ENCODE measurements around the gene ALPI.
"Not testable (repeated sequence)": the region's sequence is repeated elsewhere in the genome, so short reads cannot be mapped to it uniquely, and the experiment has no call there.

Gene ALPI

GRCh38 chr2:232420073-232420454 lies 35.9 kb upstream of the ALPI start:
- no peak for DNase-seq
- in situ Hi-C loops (cut with MboI; ENCODE audit: low pct_unique_long_range_greater_than_20kb, low sequenced_read_pairs), result no loop called here

GRCh38 chr2:232420463-232421188 lies 35.3 kb upstream of the ALPI start:
- no peak for DNase-seq
- in situ Hi-C loops (cut with MboI; ENCODE audit: low pct_unique_long_range_greater_than_20kb, low sequenced_read_pairs), result no loop called here

DNA sequence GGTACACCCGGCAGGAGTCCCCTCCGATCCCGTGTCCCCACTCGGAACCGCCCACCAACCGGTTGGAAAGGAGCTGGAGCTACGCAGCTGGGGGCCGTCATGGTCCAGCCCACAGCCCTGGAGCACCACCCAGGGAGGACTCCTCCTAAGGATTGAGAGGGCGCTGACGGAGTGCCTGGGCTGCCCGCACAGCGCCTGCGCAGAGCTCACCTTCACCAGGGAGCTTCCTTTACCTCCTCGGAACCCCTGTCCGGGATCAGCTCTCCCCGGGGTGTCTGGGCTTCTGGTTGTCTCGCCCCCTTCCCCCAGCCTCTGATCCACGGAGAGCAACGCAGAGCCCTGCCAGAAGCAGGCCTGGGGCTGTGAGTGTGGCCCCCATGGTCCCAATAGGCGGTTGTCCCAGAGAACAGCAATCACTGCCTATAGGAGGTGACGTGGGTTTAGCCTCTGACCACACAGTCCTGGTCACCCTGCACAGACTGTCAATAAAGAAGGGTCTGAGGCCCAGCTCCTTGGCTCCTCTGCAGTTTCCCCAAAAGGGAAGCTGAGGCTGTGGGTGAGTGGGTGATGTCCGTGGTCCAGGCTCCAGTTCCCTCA lies 34.7 kb upstream of the ALPI start:
- in situ Hi-C loops (cut with MboI; ENCODE audit: low pct_unique_long_range_greater_than_20kb, low sequenced_read_pairs), result no loop called here
- no peak for DNase-seq

GRCh38 chr2:232422051-232422450 lies 33.9 kb upstream of the ALPI start:
- no peak for DNase-seq
- in situ Hi-C loops (cut with MboI; ENCODE audit: low pct_unique_long_range_greater_than_20kb, low sequenced_read_pairs), result no loop called here

GRCh38 chr2:232422996-232423395 lies 33.0 kb upstream of the ALPI start:
- DNase-seq; in situ Hi-C loops (cut with MboI; ENCODE audit: low pct_unique_long_range_greater_than_20kb, low sequenced_read_pairs): not testable (repeated sequence)

DNA sequence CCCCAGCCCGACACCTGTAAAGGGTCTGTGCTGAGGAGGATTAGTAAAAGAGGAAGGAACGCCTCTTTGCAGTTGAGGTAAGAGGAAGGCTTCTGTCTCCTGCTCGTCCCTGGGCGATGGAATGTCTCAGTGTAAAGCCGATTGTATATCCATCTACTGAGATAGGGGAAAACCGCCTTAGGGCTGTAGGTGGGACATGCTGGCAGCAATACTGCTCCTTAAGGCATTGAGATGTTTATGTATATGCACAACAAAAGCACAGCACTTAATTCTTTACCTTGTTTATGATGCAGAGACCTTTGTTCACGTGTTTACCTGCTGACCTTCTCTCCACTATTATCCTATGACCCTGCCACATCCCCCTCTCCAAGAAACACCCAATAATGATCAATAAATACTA lies 32.5 kb upstream of the ALPI start:
- DNase-seq; in situ Hi-C loops (cut with MboI; ENCODE audit: low pct_unique_long_range_greater_than_20kb, low sequenced_read_pairs): not testable (repeated sequence)

DNA sequence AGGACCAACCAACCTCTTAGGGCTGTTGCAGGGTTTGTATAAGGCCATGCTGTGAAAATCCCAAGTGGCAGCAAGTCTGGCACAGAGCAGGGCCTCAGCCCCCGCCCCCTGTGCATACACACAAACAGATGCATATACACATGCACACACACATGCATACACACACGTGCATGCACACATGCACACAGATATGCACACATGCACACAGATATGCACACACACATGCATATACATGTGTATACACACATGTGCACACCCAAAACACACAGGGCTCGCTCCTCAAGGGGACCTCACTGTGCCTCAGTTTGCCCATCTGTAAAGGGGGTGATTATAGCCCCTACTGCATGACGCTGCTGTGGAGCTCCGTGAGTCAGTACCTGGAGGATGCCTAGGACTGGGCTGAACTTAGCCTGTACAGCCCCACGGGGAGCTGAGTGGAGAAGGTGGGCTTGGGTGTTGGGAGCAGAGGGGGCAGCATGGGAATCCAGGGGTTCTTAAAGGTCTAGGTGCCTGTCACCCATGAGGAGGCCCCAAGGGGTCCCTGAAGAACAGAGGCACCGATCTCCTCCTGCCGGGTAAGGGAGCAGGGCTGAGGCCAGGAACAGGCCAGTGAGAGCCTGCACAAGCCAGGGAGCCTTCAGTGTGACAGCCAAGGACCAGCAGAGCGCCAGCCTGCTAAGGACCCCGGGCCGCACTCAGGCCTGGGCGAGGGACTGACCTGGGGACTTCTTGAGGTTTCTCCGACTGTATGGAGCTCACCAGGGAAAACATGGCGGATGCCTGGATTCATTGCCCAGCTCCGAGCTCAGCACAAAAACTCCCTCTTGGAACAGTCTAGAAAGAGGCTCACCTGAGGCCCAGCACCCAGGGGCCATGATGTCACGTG lies 24.0 kb upstream of the ALPI start:
- no peak for DNase-seq
- in situ Hi-C loops (cut with MboI; ENCODE audit: low pct_unique_long_range_greater_than_20kb, low sequenced_read_pairs), result no loop called here

DNA sequence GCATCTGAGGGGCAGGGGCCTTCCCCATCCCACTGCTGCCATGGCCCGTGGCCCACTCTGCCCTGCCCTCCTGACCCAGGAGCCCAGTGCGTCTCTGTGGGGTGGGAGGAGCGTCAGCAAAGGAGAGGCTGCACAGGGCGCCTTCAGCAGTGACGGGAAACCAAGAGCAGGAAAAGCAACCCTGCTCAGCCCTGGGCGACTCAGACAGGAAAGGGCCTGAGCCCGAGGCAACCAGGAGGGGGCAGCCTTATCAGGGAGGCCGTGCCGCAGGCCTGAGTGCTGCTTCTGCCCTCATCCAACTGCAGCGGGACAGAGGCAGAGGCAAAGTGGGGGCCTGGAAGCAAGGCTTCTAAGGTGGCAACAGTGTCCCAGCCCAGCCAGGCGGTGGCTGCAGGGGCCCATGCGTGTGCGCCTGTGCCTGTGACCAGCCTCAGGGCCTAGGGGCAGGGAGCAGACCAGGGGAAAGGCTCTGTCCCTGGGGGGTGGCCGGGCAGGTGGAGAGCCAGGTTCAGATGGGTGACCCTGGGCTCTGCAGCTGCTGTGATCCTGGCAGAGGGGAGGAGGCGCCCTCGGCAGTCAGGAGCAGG lies 23.3 kb upstream of the ALPI start:
- in situ Hi-C loops (cut with MboI; ENCODE audit: low pct_unique_long_range_greater_than_20kb, low sequenced_read_pairs), result no loop called here
- DNase-seq, result peak; percentile 13

DNA sequence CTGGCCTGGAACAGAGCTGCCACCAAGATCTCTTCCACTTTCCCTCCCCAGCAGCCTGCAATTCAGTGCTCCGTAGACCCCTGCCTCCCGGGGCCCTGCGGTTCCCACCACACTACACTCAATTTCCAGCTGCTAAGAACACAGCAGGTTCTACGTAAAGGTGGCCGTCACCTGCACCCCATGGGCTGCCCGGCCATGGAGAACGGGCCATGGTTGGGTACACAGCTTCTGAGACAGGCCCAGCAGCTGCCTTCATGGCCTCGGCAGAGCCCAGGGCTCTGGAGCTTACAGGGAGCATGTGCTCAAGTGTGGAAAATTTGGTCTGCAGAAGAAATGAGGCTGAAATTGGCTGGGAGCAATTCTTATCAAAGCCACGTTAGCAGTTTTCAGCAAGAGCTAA lies 22.3 kb upstream of the ALPI start:
- in situ Hi-C loops (cut with MboI; ENCODE audit: low pct_unique_long_range_greater_than_20kb, low sequenced_read_pairs); DNase-seq: not testable (repeated sequence)

- DNase-seq, result no peak
- in situ Hi-C loops (cut with MboI; ENCODE audit: low pct_unique_long_range_greater_than_20kb, low sequenced_read_pairs), result no loop called here
Measured at GRCh38 chr2:232434091-232434490, 21.9 kb upstream of the ALPI start.

DNA sequence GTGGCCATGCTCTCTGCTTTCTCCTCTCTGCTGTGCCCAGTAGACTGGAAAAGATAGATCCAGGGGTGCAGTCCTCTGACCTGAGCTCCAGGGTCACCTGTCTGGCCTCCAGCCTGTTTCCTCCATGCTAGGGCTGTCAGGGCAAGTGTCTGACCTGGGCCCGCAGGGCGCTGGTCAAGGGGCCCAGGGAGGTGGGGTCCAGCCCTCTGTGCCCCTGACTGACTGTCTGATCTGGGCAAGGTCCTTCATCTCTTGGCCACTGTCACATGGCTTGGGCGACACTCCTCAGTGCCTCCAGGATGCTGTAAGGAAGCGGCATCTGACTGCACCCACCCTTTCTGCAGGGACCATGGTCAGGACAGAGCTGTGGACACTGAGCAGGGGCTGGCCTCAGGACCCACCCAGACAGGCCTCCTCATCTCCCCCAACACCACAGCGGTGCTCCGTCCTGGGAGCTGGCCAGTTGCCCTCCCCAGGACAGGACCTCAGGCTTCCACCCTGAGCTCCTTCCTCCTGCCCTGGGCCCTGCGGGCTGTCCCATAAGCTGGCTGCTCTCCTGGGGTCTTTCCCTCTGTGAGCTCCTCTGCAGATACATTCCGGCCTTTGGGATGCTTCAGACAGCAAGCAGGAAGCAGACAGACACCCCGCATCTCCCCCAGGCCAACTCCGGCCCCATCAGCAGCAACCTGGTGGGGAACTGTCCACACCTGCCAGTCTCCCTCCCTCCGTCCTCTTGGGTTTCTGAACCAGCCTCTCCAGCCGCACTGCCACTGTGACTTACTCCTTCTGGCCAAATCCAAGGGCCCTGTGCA lies 21.2 kb upstream of the ALPI start:
- in situ Hi-C loops (cut with MboI; ENCODE audit: low pct_unique_long_range_greater_than_20kb, low sequenced_read_pairs), result no loop called here

DNA sequence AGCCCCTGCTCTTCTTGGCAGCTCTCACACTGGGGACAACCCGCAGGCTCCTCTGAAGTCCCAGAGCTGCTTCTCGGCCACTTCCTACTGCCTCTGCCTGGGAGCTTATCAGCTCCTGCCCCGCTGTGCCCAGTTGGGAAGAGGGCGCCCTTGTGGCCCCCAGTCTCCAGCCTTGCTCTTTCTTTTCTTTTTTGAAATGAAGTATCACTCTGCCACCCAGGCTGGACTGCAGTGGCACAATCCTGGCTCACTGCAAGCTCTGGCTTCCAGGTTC lies 20.6 kb upstream of the ALPI start:
- DNase-seq, result no peak
- in situ Hi-C loops (cut with MboI; ENCODE audit: low pct_unique_long_range_greater_than_20kb, low sequenced_read_pairs), result no loop called here

More for the DNA sequence above, 21.2 kb upstream of the ALPI start:
- DNase-seq, result no peak

- no peak for DNase-seq
- in situ Hi-C loops (cut with MboI; ENCODE audit: low pct_unique_long_range_greater_than_20kb, low sequenced_read_pairs), result no loop called here
Measured at GRCh38 chr2:232435805-232436204, 20.1 kb upstream of the ALPI start.

GRCh38 chr2:232436381-232437194 lies 19.4 kb upstream of the ALPI start:
- in situ Hi-C loops (cut with MboI; ENCODE audit: low pct_unique_long_range_greater_than_20kb, low sequenced_read_pairs), result no loop called here
- no peak for DNase-seq

DNA sequence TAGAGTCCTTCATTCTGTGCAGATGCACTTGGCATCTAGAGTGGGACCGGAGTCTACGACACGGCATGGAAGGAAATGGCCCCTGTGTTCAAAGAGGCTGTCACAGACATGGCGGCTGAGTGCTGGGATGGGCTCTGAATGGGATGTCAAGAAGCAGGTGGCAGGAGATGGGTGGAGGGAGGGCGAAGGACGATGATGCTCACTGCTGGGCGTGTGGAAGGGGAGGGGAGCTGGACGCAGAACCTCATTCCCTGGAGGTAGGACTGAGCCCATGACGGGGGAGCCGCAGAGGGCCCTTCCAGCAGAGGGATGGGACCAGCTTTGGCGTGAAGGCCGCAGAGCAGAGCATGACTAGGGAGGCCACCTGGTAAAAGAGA lies 18.8 kb upstream of the ALPI start:
- in situ Hi-C loops (cut with MboI; ENCODE audit: low pct_unique_long_range_greater_than_20kb, low sequenced_read_pairs), result no loop called here
- DNase-seq, result no peak

- no peak for DNase-seq
- in situ Hi-C loops (cut with MboI; ENCODE audit: low pct_unique_long_range_greater_than_20kb, low sequenced_read_pairs), result no loop called here
Measured at GRCh38 chr2:232438091-232438490, 17.9 kb upstream of the ALPI start.

- in situ Hi-C loops (cut with MboI; ENCODE audit: low pct_unique_long_range_greater_than_20kb, low sequenced_read_pairs), result no loop called here
- no peak for DNase-seq
Measured at GRCh38 chr2:232438951-232439757, 16.8 kb upstream of the ALPI start.

GRCh38 chr2:232439758-232440135 lies 16.2 kb upstream of the ALPI start:
- in situ Hi-C loops (cut with MboI; ENCODE audit: low pct_unique_long_range_greater_than_20kb, low sequenced_read_pairs), result no loop called here

More at GRCh38 chr2:232439758-232440135, 16.2 kb upstream of the ALPI start:
- peak; percentile 1 for DNase-seq

Data from KBM-7 (cell line).